ENCODE data around the gene LRRC28. TPM values are rescaled to one million over a fixed set of nuclear protein-coding genes. Genes with fewer than 3 reads are reported as not detected.

LRRC28 gene
- total RNA-seq, 3 donors from 2014 or later (not counting 1 experiment from before 2014, with no cell fraction given): 18.2 to 20.9 (median 18.7) TPM

- WGBS (ENCODE audit: insufficient coverage): 81% methylated on average over 6 of the region's 6 CpGs
- H3K36me3 ChIP-seq (ENCODE audit: control insufficient read depth, insufficient read depth, low read length): peaks cover 9% of the 10 kb centered on the region
- Mint-ChIP-seq H3K36me3 (peaks cover 9% of the 10 kb centered on the region), H3K4me1 (peaks cover 22 to 32% of the 10 kb centered on the region in 2 donors), H3K27ac (no peak overlapping the region), H3K9me3 (no peaks in the 10 kb centered on the region), H3K4me3 (no peak overlapping the region), H3K27me3 (ENCODE audit: low read depth in 2 of 2) (peaks cover 0 to 2% of the 10 kb centered on the region in 2 donors)
- H3K9me3 ChIP-seq (ENCODE audit: control insufficient read depth, insufficient read depth, low read length): no peaks in the 10 kb centered on the region
- no peak for TF ChIP-seq CTCF (IDR thresholded peaks at IDR 0.05)
- no peak overlapping the region for H3K4me3 ChIP-seq (ENCODE audit: low read length)
- intact Hi-C loops (cut with micrococcal nuclease): loop anchor here (5.0 kb wide), 1 partner anchor 314 kb away; the partner anchor contains the start of gene MEF2A
- DNase-seq (no peak), ATAC-seq (no peak)
- no peaks in the 10 kb centered on the region for H3K27me3 ChIP-seq (ENCODE audit: control insufficient read depth, insufficient read depth, low read length)
- no peak overlapping the region for H3K27ac ChIP-seq (ENCODE audit: low read length)
- peaks cover 14% of the 10 kb centered on the region for H3K4me1 ChIP-seq (ENCODE audit: control insufficient read depth, insufficient read depth, low read length)
Measured at GRCh38 chr15:99253381-99254090, 2.3 kb downstream of the LRRC28 start.

DNA sequence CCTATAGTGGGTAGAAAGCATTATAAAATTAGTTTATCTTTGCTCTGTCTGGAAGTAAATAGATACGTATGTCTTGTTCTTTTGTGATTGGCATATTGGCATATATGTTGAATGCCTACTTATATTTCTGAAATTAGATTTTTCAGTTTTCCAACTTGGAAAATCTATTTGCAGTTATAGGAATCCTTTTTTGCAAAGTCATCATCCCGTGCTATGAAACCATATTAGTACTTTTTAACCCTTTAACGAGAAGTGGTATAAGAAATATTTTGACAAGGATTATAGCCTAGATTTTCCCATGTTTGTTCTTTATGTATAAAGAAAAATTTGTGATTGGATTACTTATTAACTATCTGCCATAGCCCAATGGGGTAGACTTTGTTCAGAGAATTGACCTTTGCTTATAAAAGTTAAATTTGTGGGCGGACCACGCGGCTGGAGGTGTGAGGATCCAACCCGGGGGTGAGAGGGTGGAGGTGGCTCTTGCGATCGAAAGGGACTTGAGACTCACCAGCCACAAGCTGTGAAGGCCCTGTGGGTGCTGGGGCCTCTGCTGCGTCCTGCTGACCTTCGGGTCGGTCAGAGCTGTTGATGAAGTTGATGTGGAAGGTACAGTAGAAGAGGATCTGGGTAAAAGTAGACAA, 5.9 kb downstream of the LRRC28 start:
- no peak for DNase-seq
- ATAC-seq: no peak
- peaks cover 0 to 2% of the 10 kb centered on the region in 2 donors for H3K27me3 Mint-ChIP-seq (ENCODE audit: low read depth in 2 of 2)
- Histone ChIP-seq H3K36me3 (ENCODE audit: control insufficient read depth, insufficient read depth, low read length) (peaks cover 9% of the 10 kb centered on the region), H3K27ac (ENCODE audit: low read length) (no peak overlapping the region), H3K27me3 (ENCODE audit: control insufficient read depth, insufficient read depth, low read length) (no peaks in the 10 kb centered on the region), H3K4me3 (ENCODE audit: low read length) (no peak overlapping the region), H3K9me3 (ENCODE audit: control insufficient read depth, insufficient read depth, low read length) (no peaks in the 10 kb centered on the region), H3K4me1 (ENCODE audit: control insufficient read depth, insufficient read depth, low read length) (peaks cover 3% of the 10 kb centered on the region)
- H3K9me3 Mint-ChIP-seq: no peaks in the 10 kb centered on the region
- intact Hi-C loops (cut with micrococcal nuclease): no loop called here
- peaks cover 7 to 20% of the 10 kb centered on the region in 2 donors for H3K4me1 Mint-ChIP-seq
- WGBS (ENCODE audit: insufficient coverage): 68% methylated on average over 10 of the region's 12 CpGs
- TF ChIP-seq CTCF (IDR thresholded peaks at IDR 0.05): no peak
- no peak overlapping the region for H3K27ac Mint-ChIP-seq
- H3K4me3 Mint-ChIP-seq: no peak overlapping the region
- peaks cover 9% of the 10 kb centered on the region for H3K36me3 Mint-ChIP-seq

GRCh38 chr15:99264125-99264524, 12.8 kb downstream of the LRRC28 start:
- Histone ChIP-seq H3K9me3 (ENCODE audit: control insufficient read depth, insufficient read depth, low read length) (no peaks in the 10 kb centered on the region), H3K27me3 (ENCODE audit: control insufficient read depth, insufficient read depth, low read length) (no peaks in the 10 kb centered on the region)
- intact Hi-C loops (cut with micrococcal nuclease): no loop called here

More at GRCh38 chr15:99264125-99264524, 12.8 kb downstream of the LRRC28 start:
- no peaks in the 10 kb centered on the region for H3K36me3 ChIP-seq (ENCODE audit: control insufficient read depth, insufficient read depth, low read length)
- H3K36me3 Mint-ChIP-seq: no peaks in the 10 kb centered on the region
- ATAC-seq (no peak), DNase-seq (no peak)
- H3K27ac ChIP-seq (ENCODE audit: low read length): no peak overlapping the region
- H3K9me3 Mint-ChIP-seq: no peaks in the 10 kb centered on the region
- H3K27me3 Mint-ChIP-seq (ENCODE audit: low read depth in 2 of 2): no peaks in the 10 kb centered on the region
- H3K4me1 Mint-ChIP-seq: peaks cover 5% of the 10 kb centered on the region in 2 donors
- H3K27ac Mint-ChIP-seq: no peak overlapping the region
- 70% methylated on average over 5 of the region's 5 CpGs for WGBS (ENCODE audit: insufficient coverage)
- H3K4me3 Mint-ChIP-seq: no peak overlapping the region
- no peak for TF ChIP-seq CTCF (IDR thresholded peaks at IDR 0.05)
- no peaks in the 10 kb centered on the region for H3K4me1 ChIP-seq (ENCODE audit: control insufficient read depth, insufficient read depth, low read length)
- no peak overlapping the region for H3K4me3 ChIP-seq (ENCODE audit: low read length)
